LoVo (cell line): ENCODE measurements around the gene INSRR.
A peak's percentile ranks its signal among the peaks of the same experiment; 100 is the strongest.

Source experiments
- DNase-seq: peaks from one replicate; pipeline ENCODE4 v3.0.0-alpha.2; 2016; ENCODE audit warnings: low spot score

Gene INSRR

GRCh38 chr1:156874142-156874541 is 15.2 kb upstream of the INSRR start:
- no peak for DNase-seq

- DNase-seq: no peak
Measured at GRCh38 chr1:156873659-156874058, 14.7 kb upstream of the INSRR start.

- no peak for DNase-seq
Measured at GRCh38 chr1:156869455-156869854, 10.5 kb upstream of the INSRR start.

- DNase-seq: no peak
Measured at GRCh38 chr1:156868341-156868740, 9.4 kb upstream of the INSRR start.

- DNase-seq: no peak
Measured at GRCh38 chr1:156866249-156866909, 7.5 kb upstream of the INSRR start.

- no peak for DNase-seq
Measured at GRCh38 chr1:156865865-156866248, 6.9 kb upstream of the INSRR start.

GRCh38 chr1:156865258-156865657 is 6.3 kb upstream of the INSRR start:
- DNase-seq: no peak

GRCh38 chr1:156864796-156865195 is 5.9 kb upstream of the INSRR start:
- DNase-seq: no peak

GRCh38 chr1:156863631-156864030 is 4.7 kb upstream of the INSRR start:
- DNase-seq: no peak

- no peak for DNase-seq
Measured at GRCh38 chr1:156862997-156863599, 4.2 kb upstream of the INSRR start.

GRCh38 chr1:156862584-156862983 is 3.7 kb upstream of the INSRR start:
- DNase-seq: no peak

- DNase-seq: no peak
Measured at GRCh38 chr1:156860628-156861423, 1.9 kb upstream of the INSRR start, which contains the start of gene NTRK1. Gene NTRK1 (plus strand): TSS chr1:156860865. CDS start chr1:156860935, 70 bp downstream.

GRCh38 chr1:156860113-156860627 is 1.3 kb upstream of the INSRR start:
- DNase-seq: peak; percentile 17

- no peak for DNase-seq
Measured at GRCh38 chr1:156859523-156860112, 701 bp upstream of the INSRR start.

- no peak for DNase-seq
Measured at GRCh38 chr1:156858555-156858956, 361 bp downstream of the INSRR start.

GRCh38 chr1:156857532-156857931 is 1.4 kb downstream of the INSRR start:
- DNase-seq: no peak

- no peak for DNase-seq
Measured at GRCh38 chr1:156856282-156856785, 2.6 kb downstream of the INSRR start.

- DNase-seq: no peak
Measured at GRCh38 chr1:156854634-156855033, 4.3 kb downstream of the INSRR start.

- DNase-seq: no peak
Measured at GRCh38 chr1:156853761-156854160, 5.2 kb downstream of the INSRR start.

- DNase-seq: no peak
Measured at GRCh38 chr1:156852418-156852874, 6.5 kb downstream of the INSRR start.

- no peak for DNase-seq
Measured at GRCh38 chr1:156851779-156852417, 7.0 kb downstream of the INSRR start.

- DNase-seq: no peak
Measured at GRCh38 chr1:156849151-156849496, 9.8 kb downstream of the INSRR start.
